ENCODE results near the gene KCNQ2. TPM values are rescaled to one million over a fixed set of nuclear protein-coding genes. Genes with fewer than 3 reads are reported as not detected.
A peak's percentile ranks its signal among the peaks of the same experiment; 100 is the strongest.

Gene KCNQ2
- total RNA-seq, 1 donor from 2014 or later = not detected

DNA sequence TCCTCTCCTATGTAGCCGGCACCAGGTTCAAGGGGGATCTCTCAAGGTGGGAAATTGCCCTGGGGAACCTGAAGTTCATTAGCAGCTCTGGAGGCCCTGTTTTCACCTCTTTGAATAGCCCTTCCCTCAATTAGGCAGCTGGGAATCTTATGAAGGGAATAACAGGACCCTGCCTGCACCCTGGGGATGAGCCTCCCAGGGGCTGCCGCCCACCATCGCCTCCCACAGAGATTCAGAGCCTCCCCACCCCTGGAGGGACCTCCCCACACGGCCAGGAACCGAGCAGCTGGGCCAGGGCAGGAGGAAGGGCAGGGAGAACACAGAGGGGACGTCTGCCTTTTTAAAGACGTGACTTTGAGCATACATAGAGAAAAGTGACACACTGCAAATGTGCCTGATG is 31.1 kb upstream of the KCNQ2 start:
- TF ChIP-seq, protein P1, sequence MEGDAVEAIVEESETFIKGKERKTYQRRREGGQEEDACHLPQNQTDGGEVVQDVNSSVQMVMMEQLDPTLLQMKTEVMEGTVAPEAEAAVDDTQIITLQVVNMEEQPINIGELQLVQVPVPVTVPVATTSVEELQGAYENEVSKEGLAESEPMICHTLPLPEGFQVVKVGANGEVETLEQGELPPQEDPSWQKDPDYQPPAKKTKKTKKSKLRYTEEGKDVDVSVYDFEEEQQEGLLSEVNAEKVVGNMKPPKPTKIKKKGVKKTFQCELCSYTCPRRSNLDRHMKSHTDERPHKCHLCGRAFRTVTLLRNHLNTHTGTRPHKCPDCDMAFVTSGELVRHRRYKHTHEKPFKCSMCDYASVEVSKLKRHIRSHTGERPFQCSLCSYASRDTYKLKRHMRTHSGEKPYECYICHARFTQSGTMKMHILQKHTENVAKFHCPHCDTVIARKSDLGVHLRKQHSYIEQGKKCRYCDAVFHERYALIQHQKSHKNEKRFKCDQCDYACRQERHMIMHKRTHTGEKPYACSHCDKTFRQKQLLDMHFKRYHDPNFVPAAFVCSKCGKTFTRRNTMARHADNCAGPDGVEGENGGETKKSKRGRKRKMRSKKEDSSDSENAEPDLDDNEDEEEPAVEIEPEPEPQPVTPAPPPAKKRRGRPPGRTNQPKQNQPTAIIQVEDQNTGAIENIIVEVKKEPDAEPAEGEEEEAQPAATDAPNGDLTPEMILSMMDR (IDR thresholded peaks at IDR 0.05; ENCODE audit: insufficient read depth, low read length, severe bottlenecking) = no peak
- no peak overlapping the region for H3K4me3 ChIP-seq (ENCODE audit: low read depth, low read length)
- peaks cover 12% of the 10 kb centered on the region for H3K27me3 ChIP-seq (ENCODE audit: control insufficient read depth, insufficient read depth, low read length)
- no peaks in the 10 kb centered on the region for H3K36me3 ChIP-seq (ENCODE audit: control insufficient read depth, insufficient read depth, low read length)
- FAIRE-seq = no peak
- DNase-seq (ENCODE audit: low read depth) = no peak

DNA sequence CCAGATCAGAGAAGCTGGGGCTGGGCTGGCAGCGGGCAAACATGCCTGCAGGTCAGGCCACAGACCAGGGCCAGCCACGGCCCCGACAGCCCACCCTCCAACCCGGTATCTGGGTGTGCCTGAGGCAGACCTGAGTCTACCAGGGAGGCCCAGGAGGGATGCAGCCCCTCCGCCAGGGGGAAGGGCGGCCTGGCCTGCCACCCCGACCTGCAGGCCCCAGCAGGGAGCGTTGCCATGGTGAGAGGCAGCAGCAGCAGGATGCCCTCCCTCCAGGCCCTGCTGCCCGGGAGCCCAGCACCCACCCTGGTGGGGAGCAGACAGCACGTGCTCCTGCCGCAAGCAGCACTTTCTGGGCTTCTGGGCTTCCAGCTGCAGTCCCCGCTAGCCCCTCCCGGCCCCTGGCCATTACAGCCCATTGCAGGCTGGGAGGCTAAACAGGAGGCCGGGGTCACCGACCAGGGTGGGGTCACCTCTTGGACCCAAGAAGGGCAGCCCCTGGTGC is 30.3 kb upstream of the KCNQ2 start:
- Histone ChIP-seq H3K36me3 (ENCODE audit: control insufficient read depth, insufficient read depth, low read length) (no peaks in the 10 kb centered on the region), H3K27me3 (ENCODE audit: control insufficient read depth, insufficient read depth, low read length) (peaks cover 15% of the 10 kb centered on the region), H3K4me3 (ENCODE audit: low read depth, low read length) (no peak overlapping the region)
- TF ChIP-seq, protein P1 (IDR thresholded peaks at IDR 0.05; ENCODE audit: insufficient read depth, low read length, severe bottlenecking) = no peak
- no peak for FAIRE-seq
- no peak for DNase-seq (ENCODE audit: low read depth)

DNA sequence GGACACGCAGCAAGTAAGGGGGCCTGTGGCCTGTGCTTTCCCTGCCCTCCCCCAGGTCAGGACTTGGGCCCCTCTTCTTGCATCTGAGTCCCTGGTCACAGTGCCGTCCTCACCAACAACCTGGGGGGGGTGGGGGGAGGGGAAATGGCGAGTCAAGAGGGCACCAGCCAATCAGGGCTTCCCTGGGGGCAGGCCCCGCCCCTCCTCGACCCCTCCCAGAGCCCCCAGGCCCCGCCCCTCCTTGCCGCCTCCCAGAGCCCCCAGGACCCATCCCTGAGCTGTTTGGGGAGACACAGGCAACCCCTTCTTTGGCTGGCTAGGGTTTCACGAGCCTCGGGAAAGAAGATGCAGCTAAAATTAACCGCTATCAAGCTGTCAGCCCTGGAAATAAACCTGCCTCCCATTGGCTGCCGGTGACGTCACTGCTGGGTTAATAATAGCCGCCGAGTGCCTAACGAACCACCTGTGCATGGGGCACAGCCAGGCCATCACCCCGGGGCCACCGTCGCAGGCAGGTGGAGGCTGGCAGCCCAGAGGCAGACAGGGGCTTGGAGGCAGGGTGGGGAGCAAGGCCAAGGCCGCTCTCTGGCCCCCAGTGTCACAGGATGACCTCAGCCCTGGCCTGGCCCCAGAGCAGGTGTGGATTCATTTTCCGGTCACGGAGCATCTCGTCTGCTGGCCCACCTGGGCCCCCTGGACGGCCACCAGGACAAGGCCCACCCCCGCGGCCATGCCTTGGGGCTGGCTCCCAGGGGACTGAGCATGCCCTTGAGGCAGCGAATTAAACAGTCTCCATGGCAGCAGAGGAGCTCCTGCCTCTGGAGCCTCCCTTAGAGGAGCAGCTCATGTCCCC is 29.6 kb upstream of the KCNQ2 start:
- FAIRE-seq (no peak), DNase-seq (ENCODE audit: low read depth) (peak; percentile 12)
- no peaks in the 10 kb centered on the region for H3K36me3 ChIP-seq (ENCODE audit: control insufficient read depth, insufficient read depth, low read length)
- TF ChIP-seq, protein P1 (IDR thresholded peaks at IDR 0.05; ENCODE audit: insufficient read depth, low read length, severe bottlenecking) = no peak
- H3K27me3 ChIP-seq (ENCODE audit: control insufficient read depth, insufficient read depth, low read length) = peaks cover 15% of the 10 kb centered on the region
- no peak overlapping the region for H3K4me3 ChIP-seq (ENCODE audit: low read depth, low read length)

DNA sequence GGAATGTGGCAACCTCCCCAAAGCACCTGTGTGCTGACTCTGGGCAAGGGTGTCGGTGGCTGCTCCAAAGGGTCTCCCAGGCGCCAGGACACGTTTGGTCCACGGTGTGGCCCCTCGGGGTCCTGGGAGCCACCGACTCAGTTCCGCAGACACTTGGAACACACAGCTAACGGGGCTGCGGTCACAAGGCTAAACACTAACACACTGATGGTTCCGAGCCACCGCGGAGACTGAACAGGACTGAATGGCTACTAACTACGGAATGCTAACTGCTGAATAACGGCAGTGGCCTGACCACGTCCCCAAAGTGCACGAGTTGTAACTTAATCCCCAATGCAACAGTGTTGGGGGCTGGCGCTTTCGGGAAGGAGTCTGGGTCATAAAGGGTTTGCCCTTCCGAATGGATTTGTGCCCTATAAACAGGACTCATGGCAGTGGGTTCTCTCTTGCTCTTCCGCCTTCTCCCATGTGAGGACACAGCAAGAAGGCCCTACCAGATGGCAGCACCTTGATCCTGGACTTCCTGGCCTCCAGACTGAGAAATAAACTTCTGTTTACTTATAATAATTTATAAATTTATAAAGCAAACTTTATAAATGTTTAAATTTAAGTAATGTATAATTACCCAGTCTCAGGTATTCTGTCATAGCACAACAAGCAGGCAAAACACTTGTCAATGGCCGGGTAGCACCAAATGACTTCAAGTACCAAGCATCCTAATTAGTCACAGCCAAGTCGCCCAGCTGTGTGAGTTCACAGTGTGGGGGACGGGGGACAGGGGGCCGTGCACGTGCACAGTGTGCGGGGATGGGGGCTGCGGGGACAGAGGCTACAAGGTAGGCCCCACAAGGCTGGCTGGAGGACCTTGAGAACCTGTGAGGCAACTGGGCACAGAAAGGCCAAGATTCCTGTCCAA is 28.7 kb upstream of the KCNQ2 start:
- H3K27me3 ChIP-seq (ENCODE audit: control insufficient read depth, insufficient read depth, low read length) = peaks cover 15% of the 10 kb centered on the region
- no peak overlapping the region for H3K4me3 ChIP-seq (ENCODE audit: low read depth, low read length)
- TF ChIP-seq, protein P1 (IDR thresholded peaks at IDR 0.05; ENCODE audit: insufficient read depth, low read length, severe bottlenecking) = no peak
- H3K36me3 ChIP-seq (ENCODE audit: control insufficient read depth, insufficient read depth, low read length) = no peaks in the 10 kb centered on the region
- FAIRE-seq = no peak
- DNase-seq (ENCODE audit: low read depth) = peak; percentile 3

DNA sequence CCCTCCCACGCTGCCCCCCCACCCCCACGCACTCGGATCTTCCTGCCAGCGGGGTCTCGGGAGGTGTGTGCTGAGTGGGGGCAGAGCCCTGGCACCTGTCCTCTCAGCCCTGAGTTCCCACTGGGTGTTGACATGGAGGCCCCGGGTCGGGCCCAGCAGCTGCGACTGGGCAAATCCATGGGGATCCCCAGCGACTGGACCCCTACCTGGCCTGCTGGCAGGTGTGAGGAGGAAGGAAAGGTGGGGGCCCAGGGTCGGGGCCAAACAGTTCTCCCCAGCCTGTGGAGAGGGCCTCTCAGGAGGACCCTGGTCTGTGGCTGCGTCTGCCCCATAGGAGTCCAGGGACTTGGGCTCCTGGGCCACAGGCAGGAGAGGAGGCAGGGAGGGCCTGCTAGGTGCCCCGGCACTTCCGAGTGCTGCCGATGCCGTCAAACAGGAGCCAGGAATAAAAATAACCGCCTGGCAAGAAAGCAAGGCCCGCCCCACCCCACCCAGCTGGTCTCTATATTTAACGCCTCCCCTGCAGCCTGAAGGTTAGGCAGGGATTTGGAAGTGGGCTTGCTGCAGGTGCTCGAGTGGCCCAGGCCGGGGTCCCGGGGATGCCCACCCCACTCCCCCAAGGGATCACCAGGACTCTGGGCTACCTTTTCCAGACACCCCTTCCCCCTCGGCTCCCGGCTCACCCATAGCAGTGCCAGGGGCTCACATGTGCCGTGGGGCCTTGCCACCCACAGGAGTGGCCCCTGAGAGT is 27.9 kb upstream of the KCNQ2 start:
- H3K27me3 ChIP-seq (ENCODE audit: control insufficient read depth, insufficient read depth, low read length) = peaks cover 15% of the 10 kb centered on the region
- FAIRE-seq = no peak

More for the DNA sequence above, 27.9 kb upstream of the KCNQ2 start:
- DNase-seq (ENCODE audit: low read depth) = no peak
- Histone ChIP-seq H3K36me3 (ENCODE audit: control insufficient read depth, insufficient read depth, low read length) (no peaks in the 10 kb centered on the region), H3K4me3 (ENCODE audit: low read depth, low read length) (no peak overlapping the region)
- TF ChIP-seq, protein P1 (IDR thresholded peaks at IDR 0.05; ENCODE audit: insufficient read depth, low read length, severe bottlenecking) = no peak

All from bronchial epithelial cell (primary cell).